Measurements from ENCODE around the gene LPIN1.
"Not testable (repeated sequence)": the region's sequence is repeated elsewhere in the genome, so short reads cannot be mapped to it uniquely, and the experiment has no call there.

LPIN1 gene

GRCh38 chr2:11813951-11814350, 67.5 kb downstream of the LPIN1 start:
- H2BK12ac ChIP-seq (ENCODE audit: low read length in 2 of 2): no peak overlapping the region
- no peak overlapping the region for H3K4me3 ChIP-seq (ENCODE audit: insufficient read depth in 1 of 2, low read depth in 1 of 2, low read length in 2 of 2)
- H3K9ac ChIP-seq (ENCODE audit: low read length): no peak overlapping the region
- H3K9me3 ChIP-seq (ENCODE audit: control insufficient read depth, low read length): no peaks in the 10 kb centered on the region
- no peak overlapping the region for H2AK5ac ChIP-seq (ENCODE audit: low read length, severe bottlenecking)
- no peak overlapping the region for H4K91ac ChIP-seq (ENCODE audit: low read length)
- no peak overlapping the region for H2BK15ac ChIP-seq (ENCODE audit: low read depth, poor library complexity, severe bottlenecking)
- WGBS: 97% methylated on average over 7 of the region's 7 CpGs
- H3K36me3 ChIP-seq (ENCODE audit: control insufficient read depth in 1 of 2, insufficient read depth in 2 of 2, low read depth in 1 of 2, low read length in 2 of 2): peaks cover 28 to 89% of the 10 kb centered on the region in 2 experiments
- no peak overlapping the region for H2AFZ ChIP-seq (ENCODE audit: low read depth, low read length)
- H3K4ac ChIP-seq (ENCODE audit: low read depth in 1 of 2, low read length in 2 of 2): no peak overlapping the region
- H3K79me1 ChIP-seq (replicated peaks; ENCODE audit: low read length, poor library complexity, severe bottlenecking): peaks cover 5% of the 10 kb centered on the region
- DNase-seq: no peak
- H3K27ac ChIP-seq (ENCODE audit: low read length, poor library complexity, severe bottlenecking): no peak overlapping the region
- no peak overlapping the region for H4K8ac ChIP-seq (ENCODE audit: low read length)
- no peak overlapping the region for H3K23ac ChIP-seq (ENCODE audit: low read length in 2 of 2)
- no peak overlapping the region for H2BK5ac ChIP-seq (ENCODE audit: low read depth, low read length, poor library complexity, severe bottlenecking)
- H3K14ac ChIP-seq (ENCODE audit: low read length in 2 of 2): no peak overlapping the region
- H2BK120ac ChIP-seq (ENCODE audit: low read depth, low read length): no peak overlapping the region
- no peaks in the 10 kb centered on the region for H3K27me3 ChIP-seq (ENCODE audit: control insufficient read depth in 1 of 2, insufficient read depth in 1 of 2, low read length in 2 of 2)
- H3K18ac ChIP-seq (ENCODE audit: low read depth in 1 of 2, low read length in 2 of 2): no peak overlapping the region
- H3K4me1 ChIP-seq (ENCODE audit: control insufficient read depth, insufficient read depth, low read depth, low read length): peaks cover 3% of the 10 kb centered on the region
- no peak overlapping the region for H3K4me2 ChIP-seq (ENCODE audit: low read length, poor library complexity, severe bottlenecking)

DNA sequence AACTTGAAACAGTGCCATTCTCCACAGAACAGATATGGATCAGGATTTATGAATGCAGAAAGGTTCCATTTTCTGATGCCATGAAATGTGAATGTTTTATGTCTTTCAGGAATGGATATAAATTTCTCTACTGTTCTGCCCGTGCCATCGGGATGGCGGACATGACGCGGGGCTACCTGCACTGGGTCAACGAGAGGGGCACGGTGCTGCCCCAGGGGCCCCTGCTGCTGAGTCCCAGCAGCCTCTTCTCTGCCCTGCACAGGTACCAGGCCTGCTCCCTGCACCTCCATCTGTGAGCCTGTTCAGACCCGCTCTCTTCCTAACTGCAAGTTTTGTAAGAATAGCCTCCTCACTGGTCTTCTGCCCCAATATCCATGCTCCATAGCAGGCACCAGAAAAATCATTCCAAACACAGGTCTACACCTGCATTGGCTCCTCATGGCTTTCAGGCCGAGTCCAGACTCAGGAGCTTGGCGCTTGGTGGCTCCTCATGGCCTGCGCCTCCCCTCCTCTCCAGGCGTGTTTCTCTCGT, 68.6 kb downstream of the LPIN1 start:
- no peak for DNase-seq
- 98% methylated on average over 13 of the region's 13 CpGs for WGBS
- peaks cover 24 to 91% of the 10 kb centered on the region in 2 experiments for H3K36me3 ChIP-seq (ENCODE audit: control insufficient read depth in 1 of 2, insufficient read depth in 2 of 2, low read depth in 1 of 2, low read length in 2 of 2)

DNA sequence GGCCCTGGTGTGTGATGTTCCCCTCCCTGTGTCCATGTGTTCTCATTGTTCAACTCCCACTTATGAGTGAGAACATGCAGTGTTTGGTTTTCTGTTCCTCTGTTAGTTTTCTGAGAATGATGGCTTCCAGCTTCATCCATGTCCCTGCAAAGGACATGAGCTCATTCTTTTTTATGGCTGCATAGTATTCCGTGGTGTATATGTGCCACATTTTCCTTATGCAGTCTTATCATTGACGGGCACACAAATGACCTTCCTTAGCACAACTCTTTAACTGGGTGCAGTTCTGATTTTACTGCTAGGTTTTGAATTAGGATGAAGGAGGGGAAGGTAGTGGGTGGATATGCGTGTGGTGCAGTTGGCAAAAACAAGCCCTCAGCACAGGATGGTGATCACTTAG, 70.5 kb downstream of the LPIN1 start:
- H4K8ac ChIP-seq (ENCODE audit: low read length); H3K27me3 ChIP-seq (ENCODE audit: control insufficient read depth in 1 of 2, insufficient read depth in 1 of 2, low read length in 2 of 2); H3K79me1 ChIP-seq (replicated peaks; ENCODE audit: low read length, poor library complexity, severe bottlenecking); H3K9ac ChIP-seq (ENCODE audit: low read length); H2BK12ac ChIP-seq (ENCODE audit: low read length in 2 of 2); H3K4me3 ChIP-seq (ENCODE audit: insufficient read depth in 1 of 2, low read depth in 1 of 2, low read length in 2 of 2); H2AFZ ChIP-seq (ENCODE audit: low read depth, low read length); H2BK120ac ChIP-seq (ENCODE audit: low read depth, low read length); H3K23ac ChIP-seq (ENCODE audit: low read length in 2 of 2); H2BK5ac ChIP-seq (ENCODE audit: low read depth, low read length, poor library complexity, severe bottlenecking); H2AK5ac ChIP-seq (ENCODE audit: low read length, severe bottlenecking); H3K4me1 ChIP-seq (ENCODE audit: control insufficient read depth, insufficient read depth, low read depth, low read length); H2BK15ac ChIP-seq (ENCODE audit: low read depth, poor library complexity, severe bottlenecking); H3K14ac ChIP-seq (ENCODE audit: low read length in 2 of 2); H3K18ac ChIP-seq (ENCODE audit: low read depth in 1 of 2, low read length in 2 of 2); H3K4me2 ChIP-seq (ENCODE audit: low read length, poor library complexity, severe bottlenecking); DNase-seq; H3K4ac ChIP-seq (ENCODE audit: low read depth in 1 of 2, low read length in 2 of 2); H3K27ac ChIP-seq (ENCODE audit: low read length, poor library complexity, severe bottlenecking); H3K9me3 ChIP-seq (ENCODE audit: control insufficient read depth, low read length); H4K91ac ChIP-seq (ENCODE audit: low read length): not testable (repeated sequence)
- WGBS: 100% methylated on average over 3 of the region's 3 CpGs
- H3K36me3 ChIP-seq (ENCODE audit: control insufficient read depth in 1 of 2, insufficient read depth in 2 of 2, low read depth in 1 of 2, low read length in 2 of 2): peaks cover 26 to 95% of the 10 kb centered on the region in 2 experiments

More for the DNA sequence above, 68.6 kb downstream of the LPIN1 start:
- no peak overlapping the region for H3K27ac ChIP-seq (ENCODE audit: low read length, poor library complexity, severe bottlenecking)
- peaks cover 5% of the 10 kb centered on the region for H3K79me1 ChIP-seq (replicated peaks; ENCODE audit: low read length, poor library complexity, severe bottlenecking)
- no peak overlapping the region for H3K9ac ChIP-seq (ENCODE audit: low read length)
- no peak overlapping the region for H4K8ac ChIP-seq (ENCODE audit: low read length)
- H3K18ac ChIP-seq (ENCODE audit: low read depth in 1 of 2, low read length in 2 of 2): no peak overlapping the region
- no peak overlapping the region for H2BK12ac ChIP-seq (ENCODE audit: low read length in 2 of 2)
- no peak overlapping the region for H4K91ac ChIP-seq (ENCODE audit: low read length)
- no peak overlapping the region for H3K4ac ChIP-seq (ENCODE audit: low read depth in 1 of 2, low read length in 2 of 2)
- no peaks in the 10 kb centered on the region for H3K27me3 ChIP-seq (ENCODE audit: control insufficient read depth in 1 of 2, insufficient read depth in 1 of 2, low read length in 2 of 2)
- H2BK5ac ChIP-seq (ENCODE audit: low read depth, low read length, poor library complexity, severe bottlenecking): no peak overlapping the region
- no peak overlapping the region for H2BK15ac ChIP-seq (ENCODE audit: low read depth, poor library complexity, severe bottlenecking)
- no peak overlapping the region for H3K4me2 ChIP-seq (ENCODE audit: low read length, poor library complexity, severe bottlenecking)
- H3K14ac ChIP-seq (ENCODE audit: low read length in 2 of 2): peak overlapping the region in 1 of 2 experiments; percentile 35
- H3K4me3 ChIP-seq (ENCODE audit: insufficient read depth in 1 of 2, low read depth in 1 of 2, low read length in 2 of 2): no peak overlapping the region
- H3K23ac ChIP-seq (ENCODE audit: low read length in 2 of 2): no peak overlapping the region
- no peak overlapping the region for H2AK5ac ChIP-seq (ENCODE audit: low read length, severe bottlenecking)
- no peak overlapping the region for H2AFZ ChIP-seq (ENCODE audit: low read depth, low read length)
- H3K9me3 ChIP-seq (ENCODE audit: control insufficient read depth, low read length): no peaks in the 10 kb centered on the region
- peaks cover 3% of the 10 kb centered on the region for H3K4me1 ChIP-seq (ENCODE audit: control insufficient read depth, insufficient read depth, low read depth, low read length)
- H2BK120ac ChIP-seq (ENCODE audit: low read depth, low read length): no peak overlapping the region

DNA sequence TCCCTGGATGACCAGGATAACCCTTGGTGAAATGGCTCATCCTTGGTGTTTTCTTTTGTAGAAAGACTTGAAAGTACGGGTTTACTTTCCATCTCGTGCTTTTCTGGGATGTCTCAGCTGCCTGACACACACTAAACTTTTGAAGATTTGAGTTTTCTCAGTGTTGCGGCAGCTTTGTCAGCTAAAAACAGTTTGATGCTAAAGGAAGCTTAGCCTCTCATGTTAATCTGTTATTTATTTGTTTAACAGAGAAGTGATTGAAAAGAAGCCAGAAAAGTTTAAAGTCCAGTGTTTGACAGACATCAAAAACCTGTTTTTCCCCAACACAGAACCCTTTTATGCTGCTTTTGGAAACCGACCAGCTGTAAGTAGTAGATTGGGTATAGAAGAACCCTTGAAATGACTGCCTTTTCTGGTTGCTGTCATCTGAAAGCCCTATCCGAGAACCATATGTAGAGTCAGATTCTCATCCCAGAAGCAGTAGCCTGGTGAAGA, 72.8 kb downstream of the LPIN1 start:
- H3K79me1 ChIP-seq (replicated peaks; ENCODE audit: low read length, poor library complexity, severe bottlenecking): no peaks in the 10 kb centered on the region
- WGBS: 95% methylated on average over 5 of the region's 5 CpGs

More for the DNA sequence above, 72.8 kb downstream of the LPIN1 start:
- no peak for DNase-seq
- Histone ChIP-seq H3K36me3 (ENCODE audit: control insufficient read depth in 1 of 2, insufficient read depth in 2 of 2, low read depth in 1 of 2, low read length in 2 of 2) (peaks cover 26 to 96% of the 10 kb centered on the region in 2 experiments), H3K9me3 (ENCODE audit: control insufficient read depth, low read length) (no peaks in the 10 kb centered on the region), H3K4me2 (ENCODE audit: low read length, poor library complexity, severe bottlenecking) (no peak overlapping the region), H2BK12ac (ENCODE audit: low read length in 2 of 2) (no peak overlapping the region), H3K18ac (ENCODE audit: low read depth in 1 of 2, low read length in 2 of 2) (no peak overlapping the region), H4K91ac (ENCODE audit: low read length) (no peak overlapping the region), H2AK5ac (ENCODE audit: low read length, severe bottlenecking) (no peak overlapping the region), H2BK5ac (ENCODE audit: low read depth, low read length, poor library complexity, severe bottlenecking) (no peak overlapping the region), H2AFZ (ENCODE audit: low read depth, low read length) (no peak overlapping the region), H2BK120ac (ENCODE audit: low read depth, low read length) (no peak overlapping the region), H3K14ac (ENCODE audit: low read length in 2 of 2) (no peak overlapping the region), H3K27me3 (ENCODE audit: control insufficient read depth in 1 of 2, insufficient read depth in 1 of 2, low read length in 2 of 2) (no peaks in the 10 kb centered on the region), H3K4me3 (ENCODE audit: insufficient read depth in 1 of 2, low read depth in 1 of 2, low read length in 2 of 2) (no peak overlapping the region), H4K8ac (ENCODE audit: low read length) (no peak overlapping the region), H3K27ac (ENCODE audit: low read length, poor library complexity, severe bottlenecking) (no peak overlapping the region), H3K23ac (ENCODE audit: low read length in 2 of 2) (no peak overlapping the region), H3K9ac (ENCODE audit: low read length) (no peak overlapping the region), H3K4ac (ENCODE audit: low read depth in 1 of 2, low read length in 2 of 2) (no peak overlapping the region), H2BK15ac (ENCODE audit: low read depth, poor library complexity, severe bottlenecking) (no peak overlapping the region), H3K4me1 (ENCODE audit: control insufficient read depth, insufficient read depth, low read depth, low read length) (no peaks in the 10 kb centered on the region)

Measured in mesenchymal stem cell (in vitro differentiated cells and primary cell).